Endothelial cell of umbilical vein (primary cell): ENCODE results near the gene HES7. TPM values are rescaled to one million over a fixed set of nuclear protein-coding genes. Genes with fewer than 3 reads are reported as not detected.

Experiments
- BruUV-seq: library from RNA; stranded (reverse); fragments of 400-500 nt; replicated peaks from 2 replicates; lab custom pipeline; 2021; lab: Mats Ljungman, UMichigan
- CTCF ChIA-PET: fragments of 300-600, 350-600 bp; sonication (Branson Sonifier 250); formaldehyde crosslinking; loops from one replicate; lab custom pipeline; 2021; ENCODE audit warnings: antibody characterized with exemption, inconsistent platforms; lab: Charles Lee
- POLR2A ChIA-PET: fragments of 300-600, 350-600 bp; sonication (Branson Sonifier 250); formaldehyde crosslinking; loops from one replicate; lab custom pipeline; 2021; ENCODE audit warnings: antibody characterized with exemption, inconsistent platforms; lab: Charles Lee
- DNase-seq: peaks from one replicate; pipeline ENCODE4 v3.0.0-alpha.2; 2011; ENCODE audit warnings: low read depth, low spot score
- FAIRE-seq: peaks from 2 replicates; lab custom pipeline; 2011; peaks lifted over from hg19 to GRCh38; lab: Jason Lieb, UNC
- H2AFZ ChIP-seq: 2 replicates; pipeline ENCODE4 v1.6.0; 2012; ENCODE audit warnings: low read depth, low read length, control low read depth, inconsistent platforms
- H3K27ac ChIP-seq: 2 replicates; pipeline ENCODE4 v1.5.1; 2011; ENCODE audit warnings: low read depth, mild to moderate bottlenecking, control low read depth, low read length, moderate library complexity; ENCODE audit not compliant: insufficient read depth
- H3K27me3 ChIP-seq, 2 experiments: 2 replicates each; pipeline versions ENCODE4 v1.6.0 to v1.6.1; 2011; ENCODE audit warnings: low read length in 2 of 2, mixed read lengths in 1 of 2; ENCODE audit not compliant: control insufficient read depth in 2 of 2, insufficient read depth in 2 of 2
- H3K36me3 ChIP-seq, 2 experiments: 2 replicates in 1 of 2; 3 replicates in 1 of 2; pipeline ENCODE4 v1.5.1; 2011; ENCODE audit warnings: low read length in 2 of 2, mild to moderate bottlenecking in 1 of 2, moderate library complexity in 1 of 2; ENCODE audit not compliant: control insufficient read depth in 2 of 2, insufficient read depth in 2 of 2; ENCODE audit errors: extremely low read depth in 1 of 2
- H3K4me1 ChIP-seq: 3 replicates; pipeline ENCODE4 v1.5.1; 2011; ENCODE audit warnings: mild to moderate bottlenecking, low read length; ENCODE audit not compliant: control insufficient read depth, insufficient read depth; ENCODE audit errors: extremely low read depth
- H3K4me2 ChIP-seq: 2 replicates; pipeline ENCODE4 v1.6.1; 2011; ENCODE audit warnings: low read length, control low read depth, mixed read lengths; ENCODE audit not compliant: insufficient read depth
- H3K4me3 ChIP-seq, 3 experiments: fragments of 200-600 bp in 1 of 3; sonication (generic), shearing (Covaris generic) in 1 of 3; replicated peaks in 1 of 3; 2 replicates each; pipeline ENCODE4 v1.5.1; 2011 to 2016; ENCODE audit warnings: control low read depth in 3 of 3, low read length in 3 of 3, mild to moderate bottlenecking in 2 of 3, inconsistent platforms in 1 of 3, low read depth in 1 of 3, moderate library complexity in 1 of 3; ENCODE audit not compliant: insufficient read depth in 1 of 3
- H3K79me2 ChIP-seq: 2 replicates; pipeline ENCODE4 v1.6.0; 2012; ENCODE audit warnings: low read length, inconsistent platforms; ENCODE audit not compliant: control insufficient read depth, insufficient read depth
- H3K9ac ChIP-seq: replicated peaks from 2 replicates; pipeline ENCODE3; 2011; ENCODE audit warnings: low read length, control low read depth; ENCODE audit not compliant: insufficient read depth; ENCODE audit errors: extremely low read depth
- H3K9me1 ChIP-seq: replicated peaks from 3 replicates; pipeline ENCODE4 v1.6.0; 2011; ENCODE audit warnings: mild to moderate bottlenecking, low read length; ENCODE audit not compliant: control insufficient read depth, insufficient read depth; ENCODE audit errors: extremely low read depth
- H3K9me3 ChIP-seq: replicated peaks from 2 replicates; pipeline ENCODE4 v1.5.1; 2012; ENCODE audit warnings: low read length, inconsistent platforms; ENCODE audit not compliant: control insufficient read depth, insufficient read depth
- H4K20me1 ChIP-seq: replicated peaks from 2 replicates; pipeline ENCODE3; 2011; ENCODE audit warnings: mild to moderate bottlenecking, low read length; ENCODE audit not compliant: control insufficient read depth, insufficient read depth; ENCODE audit errors: extremely low read depth
- EZH2 ChIP-seq: IDR thresholded peaks from 2 replicates; pipeline ENCODE4 v1.6.1; 2012; ENCODE audit warnings: borderline replicate concordance, low read depth, mild to moderate bottlenecking, moderate library complexity, low read length, inconsistent platforms; ENCODE audit not compliant: severe bottlenecking
- FOS ChIP-seq: IDR thresholded peaks from 2 replicates; pipeline ENCODE4 v1.6.1; 2011; ENCODE audit warnings: mild to moderate bottlenecking, low read length, moderate library complexity, borderline replicate concordance; ENCODE audit not compliant: insufficient read depth
- GATA2 ChIP-seq: IDR thresholded peaks from 2 replicates; pipeline ENCODE4 v1.7.0; 2011; ENCODE audit warnings: low read depth, mild to moderate bottlenecking, moderate library complexity, mixed read lengths, low read length; ENCODE audit not compliant: insufficient read length, insufficient read depth
- JUN ChIP-seq: IDR thresholded peaks from 2 replicates; pipeline ENCODE4 v1.6.1; 2011; ENCODE audit warnings: borderline replicate concordance, low read depth; ENCODE audit not compliant: insufficient read length, insufficient read depth
- MYC ChIP-seq: IDR thresholded peaks from one replicate; pipeline ENCODE4 v1.6.1; 2011; ENCODE audit warnings: mild to moderate bottlenecking, low read depth, low read length
- POLR2A ChIP-seq: IDR thresholded peaks from 2 replicates; pipeline ENCODE4 v1.6.1; 2012; ENCODE audit warnings: low read depth, mild to moderate bottlenecking, control low read depth, low read length
- POLR2AphosphoS5 ChIP-seq: IDR thresholded peaks from 2 replicates; pipeline ENCODE4 v1.6.1; 2012; ENCODE audit warnings: low read depth, mild to moderate bottlenecking, control low read depth, low read length, moderate library complexity; ENCODE audit not compliant: insufficient read depth
- dilution Hi-C: fragments of 300-500 bp; cut with MboI; formaldehyde crosslinking; loops from one replicate; pipeline ENCODE4 v1.15.0; 2019; ENCODE audit warnings: low sequenced_read_pairs; ENCODE audit not compliant: extremely low pct_ligation_motif_present
- intact Hi-C: fragments of 100-400 bp; cut with micrococcal nuclease; formaldehyde crosslinking; loops from one replicate; pipeline ENCODE4 v1.10.0; 2022
- polyA plus RNA-seq, 4 experiments: library from polyadenylated mRNA; depleted of rRNA in 3 of 4; stranded (reverse) in 3 of 4; unstranded in 1 of 4; fragments of >200 nt; gene quantifications; 2 replicates each; pipeline versions ENCODE4 v1.2.1 to v1.2.3, GENCODE V29; 2011 to 2012; ENCODE audit warnings: missing spikeins in 1 of 4
- total RNA-seq: library from RNA; stranded (reverse); gene quantifications from 2 replicates; pipeline ENCODE4 v1.2.3, GENCODE V29; 2021
- TF ChIP-seq, protein P1 (sequence below): IDR thresholded peaks from 2 replicates; pipeline ENCODE4 v1.6.1; 2011; ENCODE audit not compliant: insufficient read depth, insufficient read length
- TF ChIP-seq, protein P2 (sequence below), 2 donors: IDR thresholded peaks; 1 replicate in 1 of 2; 2 replicates in 1 of 2; pipeline ENCODE4 v1.5.1; 2011; ENCODE audit warnings: low read length in 2 of 2, mild to moderate bottlenecking in 2 of 2, moderate library complexity in 2 of 2, control low read depth in 1 of 2, inconsistent platforms in 1 of 2, low read depth in 1 of 2; ENCODE audit not compliant: insufficient read depth in 1 of 2; ENCODE audit errors: extremely low read depth in 1 of 2

The HES7 gene
- total and polyA plus RNA-seq, 2 donors (not counting 3 experiments of a cell fraction or from before 2014, with no cell fraction given) = 0.19 to 0.51 TPM

DNA sequence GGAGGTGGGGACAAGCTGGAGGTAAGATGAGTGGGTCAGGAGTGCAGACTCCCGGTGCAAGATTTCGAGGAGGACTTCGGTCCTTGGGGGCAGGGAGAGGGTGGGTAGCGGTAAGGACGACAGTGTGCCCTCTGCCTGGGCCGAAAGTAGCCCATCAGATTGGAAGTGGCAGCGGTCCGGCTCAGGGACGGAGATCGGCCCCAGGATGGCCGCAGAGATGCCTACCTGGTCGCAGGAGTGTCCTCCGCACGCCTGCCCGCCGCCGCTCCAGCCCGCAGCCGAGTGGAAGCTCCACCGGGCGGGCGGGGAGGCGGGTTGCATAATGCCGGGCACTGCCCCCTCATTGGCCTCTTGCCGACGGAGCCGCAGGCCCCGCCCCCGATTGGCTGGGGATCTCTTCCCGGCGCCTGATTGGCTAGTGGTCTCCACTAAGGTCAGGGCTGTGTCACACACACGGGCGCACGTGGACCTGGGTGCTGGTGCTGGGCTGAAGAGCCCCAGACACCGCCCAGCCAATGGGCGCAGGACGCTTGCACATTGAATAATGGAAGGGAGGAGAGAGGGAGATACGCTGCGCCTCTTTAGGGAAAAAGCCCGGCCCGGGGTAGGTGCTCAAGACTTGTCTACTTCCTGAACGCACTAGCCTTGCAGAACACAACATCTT lies 28.3 kb upstream of the HES7 start, which contains the start of gene PER1:
Gene PER1 (minus strand): TSS at position 293 of the 664 bp plus-strand sequence. CDS start 1,698 bp downstream, outside the sequence.
- no peaks in the 10 kb centered on the region for H3K27me3 ChIP-seq
- peak; percentile 79 for TF ChIP-seq POLR2AphosphoS5
- no peak for TF ChIP-seq EZH2
- no peak for TF ChIP-seq GATA2
- no peak for TF ChIP-seq JUN
- peak; percentile 74 for TF ChIP-seq POLR2A
- TF ChIP-seq, protein P1, sequence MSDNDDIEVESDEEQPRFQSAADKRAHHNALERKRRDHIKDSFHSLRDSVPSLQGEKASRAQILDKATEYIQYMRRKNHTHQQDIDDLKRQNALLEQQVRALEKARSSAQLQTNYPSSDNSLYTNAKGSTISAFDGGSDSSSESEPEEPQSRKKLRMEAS = peak; percentile 73
- TF ChIP-seq FOS = no peak
- TF ChIP-seq MYC = peak; percentile 9
- TF ChIP-seq, protein P2, sequence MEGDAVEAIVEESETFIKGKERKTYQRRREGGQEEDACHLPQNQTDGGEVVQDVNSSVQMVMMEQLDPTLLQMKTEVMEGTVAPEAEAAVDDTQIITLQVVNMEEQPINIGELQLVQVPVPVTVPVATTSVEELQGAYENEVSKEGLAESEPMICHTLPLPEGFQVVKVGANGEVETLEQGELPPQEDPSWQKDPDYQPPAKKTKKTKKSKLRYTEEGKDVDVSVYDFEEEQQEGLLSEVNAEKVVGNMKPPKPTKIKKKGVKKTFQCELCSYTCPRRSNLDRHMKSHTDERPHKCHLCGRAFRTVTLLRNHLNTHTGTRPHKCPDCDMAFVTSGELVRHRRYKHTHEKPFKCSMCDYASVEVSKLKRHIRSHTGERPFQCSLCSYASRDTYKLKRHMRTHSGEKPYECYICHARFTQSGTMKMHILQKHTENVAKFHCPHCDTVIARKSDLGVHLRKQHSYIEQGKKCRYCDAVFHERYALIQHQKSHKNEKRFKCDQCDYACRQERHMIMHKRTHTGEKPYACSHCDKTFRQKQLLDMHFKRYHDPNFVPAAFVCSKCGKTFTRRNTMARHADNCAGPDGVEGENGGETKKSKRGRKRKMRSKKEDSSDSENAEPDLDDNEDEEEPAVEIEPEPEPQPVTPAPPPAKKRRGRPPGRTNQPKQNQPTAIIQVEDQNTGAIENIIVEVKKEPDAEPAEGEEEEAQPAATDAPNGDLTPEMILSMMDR (IDR thresholded peaks at IDR 0.05; ENCODE audit: extremely low read depth in 1 of 2, insufficient read depth in 1 of 2, low read depth in 1 of 2, low read length in 2 of 2) = no peak
- no peaks in the 10 kb centered on the region for H4K20me1 ChIP-seq
- peak within 1 kb of the TSS; percentile 82 for H3K4me2 ChIP-seq
- H3K79me2 ChIP-seq = peaks cover 5% of the 10 kb centered on the region
- H3K4me1 ChIP-seq = peaks cover 48% of the 10 kb centered on the region
- no peak within 1 kb of the TSS for H2AFZ ChIP-seq
- CTCF ChIA-PET = interaction anchor here (3.6 kb wide), 1 partner anchor 12 kb away, joined by 28 read pairs; no protein-coding TSS in a partner anchor
- intact Hi-C loops = no loop called here
- peak within 1 kb of the TSS; percentile 67 to 83 (median 69) for H3K4me3 ChIP-seq
- H3K9me1 ChIP-seq = no peaks in the 10 kb centered on the region
- peak; percentile 98 for FAIRE-seq
- no peaks in the 10 kb centered on the region for H3K9me3 ChIP-seq
- no TSS peak for BruUV-seq
- H3K27ac ChIP-seq = peak within 1 kb of the TSS; percentile 99
- POLR2A ChIA-PET = interaction anchor here (1.0 kb wide), 3 partner anchors 9 to 21 kb away, joined by 4 to 9 read pairs (median 5); no protein-coding TSS in a partner anchor
- peak within 1 kb of the TSS; percentile 96 for H3K9ac ChIP-seq
- H3K36me3 ChIP-seq = peaks cover 2 to 26% of the 10 kb centered on the region in 2 experiments
- dilution Hi-C loops = no loop called here
- peak; percentile 92 for DNase-seq
